HG03025 (cell line): ENCODE data around the gene OR10A3.

ENCODE experiments used
- ATAC-seq: cut with Tn5 transposase; IDR thresholded peaks from one replicate; pipeline ENCODE4 v1.9.1; 2021; ENCODE audit warnings: mild to moderate bottlenecking, moderate library complexity; ENCODE audit not compliant: unreplicated experiment, low FRiP score

OR10A3 gene

DNA sequence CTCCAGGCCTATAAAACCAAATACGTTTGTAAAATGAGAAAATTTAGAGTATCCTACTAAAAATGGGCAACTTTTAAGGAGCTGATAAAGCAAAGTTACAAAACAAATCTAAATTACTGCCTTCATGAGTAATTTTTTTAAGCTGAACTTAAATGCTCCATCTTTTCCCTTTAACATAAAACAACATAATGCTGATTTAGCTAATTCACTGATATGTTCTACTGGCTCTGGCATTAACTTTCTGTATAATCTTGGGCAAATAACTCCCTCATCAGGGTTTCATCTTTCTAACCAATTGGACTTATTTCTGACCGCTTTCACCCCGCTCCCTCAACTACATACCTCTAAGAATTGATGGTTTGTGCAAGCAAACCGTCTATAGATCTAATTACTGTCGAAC lies 362 bp downstream of the OR10A3 start:
- ATAC-seq = no peak

DNA sequence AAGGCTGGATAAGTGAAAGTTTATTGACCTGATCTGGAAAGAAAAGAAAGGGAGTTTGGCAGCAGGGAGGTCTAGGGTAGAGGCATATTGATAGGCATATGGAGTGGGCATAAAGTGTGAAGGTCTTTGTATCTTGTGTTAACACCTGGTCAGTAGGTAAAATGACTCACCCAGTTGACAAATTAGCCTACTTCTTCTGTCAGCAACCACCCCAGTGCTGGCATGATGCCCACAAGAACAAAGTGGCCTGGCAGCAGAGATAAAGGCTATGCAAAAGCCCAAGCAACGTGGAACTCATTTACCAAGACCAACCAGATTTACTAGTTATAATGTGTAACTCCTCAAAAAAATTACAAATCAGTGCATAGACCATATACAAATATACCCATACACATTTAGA lies 4.9 kb downstream of the OR10A3 start:
- ATAC-seq = no peak

DNA sequence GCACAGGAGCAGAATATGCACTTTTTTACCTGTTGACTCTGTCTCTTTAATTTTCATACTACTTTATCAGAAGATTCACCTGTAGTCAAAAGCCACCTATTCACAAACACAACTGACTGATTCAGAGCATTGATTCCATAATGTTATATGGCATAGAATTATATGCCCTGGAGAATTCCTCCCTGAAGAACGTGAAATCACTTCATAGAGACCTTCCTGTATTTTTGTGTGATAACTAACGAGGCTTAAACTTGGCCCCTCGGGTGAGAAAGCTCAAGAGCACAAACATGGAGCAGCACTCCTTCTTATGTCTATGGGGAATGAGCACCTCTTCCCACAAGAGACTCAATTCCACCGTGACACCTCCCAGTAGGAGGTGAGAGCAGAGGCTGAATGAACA lies 10.3 kb downstream of the OR10A3 start, which contains the start of gene OR10A6:
Gene OR10A6 (minus strand): TSS at position 101 of the 400 bp plus-strand sequence. CDS start 2,606 bp downstream, outside the sequence.
- ATAC-seq = no peak

DNA sequence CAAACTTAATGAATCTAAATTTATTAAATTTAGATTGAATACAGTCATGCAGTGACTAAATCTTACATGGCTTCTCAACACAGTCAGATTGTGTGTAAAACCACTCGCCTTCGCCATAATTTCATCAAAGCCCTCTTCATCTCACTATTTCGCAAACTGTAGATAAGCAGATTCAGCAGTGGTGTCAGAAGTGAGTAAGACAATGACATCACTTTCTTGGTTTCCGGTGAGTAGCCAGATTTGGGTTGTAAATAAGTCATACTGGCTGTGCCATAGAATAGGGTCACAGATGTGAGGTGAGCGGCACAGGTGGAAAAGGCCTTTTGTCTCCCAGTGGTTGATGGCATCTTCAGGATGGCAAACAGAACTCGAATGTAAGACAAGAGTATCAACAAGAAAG lies 13.9 kb downstream of the OR10A3 start:
- no peak for ATAC-seq

DNA sequence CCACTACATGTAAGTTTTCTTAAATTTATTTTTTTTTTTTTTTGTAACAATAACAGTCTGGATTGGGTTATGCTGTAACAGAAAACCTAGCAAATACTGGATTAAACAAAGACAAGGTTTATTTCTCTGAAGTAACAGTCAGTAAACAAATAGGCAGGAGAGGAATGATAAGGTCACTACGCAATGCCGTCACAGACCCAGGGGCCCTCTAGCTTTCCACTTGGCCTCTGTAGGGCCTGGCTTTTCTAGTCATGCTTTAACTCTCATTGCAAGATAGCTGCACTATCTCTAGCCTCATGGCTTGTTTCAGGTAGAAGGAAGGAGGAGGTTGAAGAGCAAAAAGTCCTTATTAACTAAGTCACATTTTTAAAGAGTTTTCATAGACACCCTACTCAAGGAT lies 17.0 kb downstream of the OR10A3 start:
- no peak for ATAC-seq

DNA sequence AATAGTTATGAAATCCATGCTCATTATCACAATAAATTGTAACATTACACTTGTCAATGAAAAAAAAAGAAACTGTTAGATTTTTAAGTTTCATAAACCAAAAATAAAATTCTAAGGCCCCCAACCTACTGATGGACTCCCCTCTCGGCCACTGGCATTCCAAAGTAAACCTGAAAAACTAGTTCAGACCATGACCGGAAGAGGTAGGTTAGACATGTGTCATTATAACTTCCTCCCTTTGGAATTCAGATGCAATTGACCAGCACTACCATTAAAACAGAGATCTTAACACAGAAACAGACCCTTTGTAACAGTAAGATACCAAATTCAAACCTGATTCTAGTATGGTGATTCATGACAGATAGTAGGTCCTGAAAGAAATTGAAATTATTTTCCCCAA lies 23.4 kb downstream of the OR10A3 start:
- ATAC-seq = no peak

DNA sequence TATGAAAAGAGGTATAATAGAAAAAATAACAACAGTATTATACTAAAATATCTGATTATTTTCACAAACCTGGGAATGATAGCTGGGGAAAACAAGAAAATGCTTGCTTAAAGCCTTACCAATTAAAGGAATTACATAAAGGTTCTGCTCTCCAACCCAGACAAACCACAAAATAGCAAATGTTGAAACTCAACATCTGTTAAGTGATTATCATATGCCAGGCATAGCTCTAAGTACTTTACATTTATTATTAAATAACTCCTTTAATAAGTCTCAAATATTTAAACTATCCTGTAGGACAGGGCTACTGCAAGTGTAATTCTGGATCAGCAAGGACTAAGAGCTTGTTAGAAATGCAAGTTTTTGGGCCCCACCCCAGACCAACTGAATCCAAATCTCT lies 30.5 kb downstream of the OR10A3 start:
- ATAC-seq = no peak

DNA sequence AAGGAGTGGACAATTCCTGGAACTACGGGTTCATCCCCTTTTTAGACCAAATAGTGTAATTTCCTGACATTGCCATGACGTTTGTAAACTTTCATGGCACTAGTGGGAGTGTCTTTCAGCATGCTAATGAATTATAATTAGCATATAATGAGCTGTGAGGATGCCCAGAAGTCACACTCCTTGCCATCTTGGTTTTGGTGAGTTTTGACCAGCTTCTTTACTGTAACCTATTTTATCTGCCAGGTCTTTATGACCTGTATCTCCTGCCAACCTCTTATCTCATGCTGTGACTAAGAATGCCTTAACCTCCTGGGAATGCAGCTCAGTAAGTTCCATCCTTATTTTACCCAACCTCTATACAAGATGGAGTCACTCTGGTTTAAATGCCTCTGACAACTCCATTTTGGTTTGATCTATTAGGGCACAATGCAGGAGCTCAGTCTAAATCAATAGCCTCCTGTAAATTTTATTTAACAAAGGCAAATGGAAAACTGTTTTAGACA lies 31.2 kb downstream of the OR10A3 start:
- ATAC-seq = no peak

DNA sequence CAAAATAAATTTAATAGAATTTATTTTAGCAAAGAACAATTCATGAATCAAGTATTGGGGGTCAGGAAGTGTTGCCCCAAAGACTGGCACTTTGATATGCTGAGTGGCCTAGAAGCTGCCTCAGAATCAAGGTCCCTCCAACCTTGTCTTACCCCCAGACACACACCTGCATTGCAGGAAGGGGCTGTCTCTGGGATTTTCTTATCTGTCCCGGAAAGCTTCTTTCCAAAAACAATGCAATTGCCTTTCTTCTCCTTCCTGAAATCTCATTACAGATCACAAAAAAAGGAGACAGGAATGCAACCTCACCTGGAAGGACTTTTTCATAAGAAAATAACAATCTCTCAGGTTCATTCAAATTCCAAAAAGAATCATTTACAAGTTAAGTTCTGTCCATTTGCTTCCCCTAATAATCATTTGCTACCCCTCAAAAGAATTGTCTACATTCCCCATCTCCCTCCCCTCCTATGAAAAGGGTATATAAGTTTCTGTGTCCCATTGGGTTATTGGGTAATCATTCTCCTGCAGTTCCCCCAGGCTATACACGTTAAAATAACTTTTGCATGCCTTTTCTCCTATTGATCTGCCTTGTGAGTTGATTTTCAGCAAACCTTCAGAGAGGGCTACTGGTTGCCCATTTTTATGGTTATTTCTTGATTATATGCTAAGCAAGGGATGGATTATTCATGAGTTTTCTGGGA lies 31.8 kb downstream of the OR10A3 start:
- no peak for ATAC-seq

DNA sequence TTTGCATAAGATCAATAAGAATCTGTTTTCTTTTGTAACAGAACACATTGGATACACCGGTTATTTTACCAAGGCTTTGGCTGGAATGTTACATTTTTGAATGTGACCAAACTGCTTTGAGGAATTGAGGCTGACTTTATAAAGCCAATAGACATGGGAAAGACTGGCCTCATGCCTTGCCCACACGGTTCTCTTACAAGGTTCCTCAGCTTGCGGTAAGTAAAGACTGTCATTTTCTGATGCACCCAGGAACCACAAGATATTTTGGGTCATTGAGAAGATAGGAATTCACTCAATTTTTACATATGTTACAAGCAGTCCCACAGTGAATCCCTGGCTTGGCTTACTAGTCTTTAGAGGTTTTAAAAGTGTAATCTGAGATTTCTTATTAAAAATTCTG lies 34.4 kb downstream of the OR10A3 start:
- no peak for ATAC-seq

DNA sequence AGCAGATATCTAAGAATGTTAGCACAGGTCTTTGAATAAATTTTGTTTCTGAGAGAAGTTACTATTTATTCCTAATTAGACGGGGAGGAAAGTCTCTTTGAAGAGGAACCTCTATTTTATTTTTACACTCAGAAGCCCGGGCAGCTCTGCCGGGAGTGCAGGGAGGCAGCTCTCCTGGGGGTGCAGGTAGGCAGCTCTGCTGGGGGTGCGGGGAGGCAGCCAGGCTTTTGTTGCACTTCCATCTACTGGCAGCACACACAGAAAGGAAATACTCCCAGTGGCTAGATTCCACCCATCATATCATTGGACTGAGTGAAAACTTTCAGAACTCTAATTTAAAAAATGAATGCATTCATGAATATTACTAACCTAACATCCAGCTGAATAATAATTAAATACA lies 35.0 kb downstream of the OR10A3 start:
- no peak for ATAC-seq

DNA sequence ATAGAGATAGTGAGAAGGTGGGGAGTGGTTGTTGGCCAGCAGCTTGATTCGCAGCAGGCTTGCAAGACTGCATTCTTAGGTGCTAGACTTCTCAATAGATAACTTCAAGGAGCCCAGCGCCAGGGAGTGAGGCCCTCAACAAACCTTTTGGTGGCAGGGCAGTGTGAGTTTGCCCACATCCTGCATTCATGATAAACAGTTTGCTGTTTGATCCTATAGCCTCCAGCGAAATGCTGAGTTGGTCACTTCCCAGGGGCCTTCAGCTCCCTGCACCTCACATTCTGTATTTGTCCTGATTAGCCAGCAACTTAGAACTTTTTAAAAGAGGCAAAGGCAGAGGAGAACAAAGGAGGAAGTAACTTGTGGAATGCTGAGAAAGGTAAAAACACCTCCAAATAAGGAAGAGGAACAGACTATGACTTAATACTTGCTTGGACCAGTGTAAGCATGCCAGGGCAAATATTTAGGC lies 35.5 kb downstream of the OR10A3 start:
- ATAC-seq = no peak

DNA sequence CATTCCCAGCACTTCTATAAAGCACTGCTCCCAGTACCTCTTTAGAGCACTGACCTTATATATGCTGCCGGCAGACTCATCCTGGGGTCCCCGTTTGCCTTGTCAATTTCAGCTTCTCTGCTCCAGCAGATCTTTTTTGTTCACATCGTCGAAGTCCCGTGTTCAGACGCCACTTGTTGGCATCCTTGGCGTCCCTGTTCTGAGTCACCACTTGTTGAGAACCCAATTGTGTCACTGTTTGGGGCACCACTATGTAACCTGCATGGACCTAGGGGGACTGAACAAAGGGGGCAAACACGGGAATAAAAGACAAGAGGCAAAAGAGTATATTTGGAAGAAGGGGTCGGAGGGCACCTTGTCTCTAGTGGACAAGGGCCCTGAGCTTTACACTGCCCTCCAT lies 36.0 kb downstream of the OR10A3 start:
- no peak for ATAC-seq

DNA sequence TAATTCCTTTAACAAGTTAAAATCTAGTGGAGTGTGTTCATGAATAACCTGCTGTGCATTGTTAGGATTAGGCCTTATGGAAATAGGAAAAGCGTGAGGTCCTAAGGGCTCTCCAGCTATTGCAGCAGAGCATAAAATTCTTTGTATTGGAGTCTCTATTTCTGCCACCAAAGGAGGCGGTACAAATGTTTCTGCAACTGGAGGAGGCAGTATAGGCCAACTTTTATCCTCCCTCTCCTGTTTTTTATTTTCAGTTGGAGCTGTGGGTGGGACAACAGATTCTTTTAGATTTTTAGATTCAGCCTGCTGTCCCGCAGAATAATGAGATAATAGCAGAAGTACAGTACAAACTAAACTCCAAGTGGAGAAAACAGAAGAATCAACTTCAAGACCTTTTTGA lies 36.6 kb downstream of the OR10A3 start:
- ATAC-seq = no peak

DNA sequence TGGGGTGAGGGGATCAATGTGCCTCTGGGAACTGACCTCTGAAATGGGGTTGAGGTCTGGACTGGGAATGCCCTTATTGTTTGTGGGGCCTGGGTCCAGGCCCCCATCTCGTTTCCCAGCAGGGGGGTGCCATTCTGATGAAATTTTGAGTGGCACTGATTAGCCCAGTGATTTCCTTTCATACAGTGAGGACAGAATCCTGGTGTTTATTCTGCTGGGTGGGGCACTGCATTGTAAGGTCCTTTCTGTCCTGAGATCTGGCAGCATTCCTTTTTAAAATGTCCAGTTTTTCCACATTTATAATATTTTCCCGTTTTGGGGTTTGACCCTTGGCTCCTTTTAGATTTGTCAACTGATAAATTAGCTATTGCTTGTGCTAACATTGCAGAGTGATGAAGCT lies 37.6 kb downstream of the OR10A3 start:
- ATAC-seq = no peak

DNA sequence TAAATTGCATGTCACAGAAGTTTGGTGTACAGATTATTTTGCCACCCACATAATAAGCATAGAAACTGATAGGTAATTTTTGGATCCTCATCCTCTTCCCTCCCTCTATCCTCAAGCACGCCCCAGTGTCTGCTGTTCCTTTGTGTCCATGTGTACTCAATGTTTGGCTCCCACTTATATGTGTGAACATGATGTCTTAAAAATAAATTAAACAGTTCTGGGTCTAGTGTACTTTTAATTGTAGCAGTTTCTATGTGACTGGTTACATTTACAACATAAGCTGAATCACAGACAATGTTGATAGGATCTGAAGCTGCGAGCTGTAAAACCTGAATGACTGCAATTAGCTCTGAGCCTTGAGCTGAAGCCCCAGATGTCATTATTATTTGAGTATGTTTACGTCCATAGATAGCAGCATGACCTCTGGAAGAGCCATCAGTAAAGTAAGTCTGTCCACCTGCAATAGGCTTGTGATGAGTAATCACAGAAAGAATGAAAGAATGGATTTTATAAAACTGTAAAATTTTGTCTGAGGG lies 40.1 kb downstream of the OR10A3 start:
- no peak for ATAC-seq

DNA sequence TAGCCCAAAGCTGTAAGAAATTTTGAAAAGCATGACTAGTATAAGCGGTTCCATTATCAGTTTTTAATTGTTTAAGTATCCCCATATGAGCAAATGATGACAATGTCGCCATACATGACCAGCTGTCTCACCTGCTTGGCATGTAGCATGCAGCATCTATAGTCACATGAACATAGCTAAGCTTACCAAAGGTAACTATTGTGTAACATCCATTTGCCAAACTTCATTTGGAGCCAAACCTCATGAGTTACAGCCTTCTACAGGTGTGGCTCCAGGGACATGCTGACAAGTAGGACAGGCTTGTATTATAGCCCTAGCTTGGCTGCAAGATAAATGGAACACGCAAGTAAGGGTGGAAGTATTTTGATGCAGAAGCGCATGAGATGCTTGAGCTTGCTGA lies 40.8 kb downstream of the OR10A3 start:
- ATAC-seq = no peak

DNA sequence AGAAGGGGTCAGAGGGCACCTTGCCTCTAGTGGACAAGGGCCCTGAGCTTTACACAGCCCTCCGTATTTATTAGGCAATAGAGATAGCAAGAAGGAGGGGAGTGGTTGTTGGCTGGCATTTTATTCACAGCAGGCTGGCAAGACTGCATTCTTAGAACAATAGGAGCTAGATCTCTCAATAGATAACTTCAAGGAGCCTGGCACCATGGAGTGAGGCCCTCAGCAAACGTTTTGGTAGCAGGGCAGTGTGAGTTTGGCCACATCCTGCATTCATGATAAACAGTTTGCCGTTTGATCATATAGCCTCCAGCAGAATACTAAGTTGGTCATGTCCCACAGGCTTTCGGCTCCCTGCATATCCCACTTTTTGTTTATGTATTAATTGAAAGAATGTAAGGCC lies 42.1 kb downstream of the OR10A3 start:
- no peak for ATAC-seq

DNA sequence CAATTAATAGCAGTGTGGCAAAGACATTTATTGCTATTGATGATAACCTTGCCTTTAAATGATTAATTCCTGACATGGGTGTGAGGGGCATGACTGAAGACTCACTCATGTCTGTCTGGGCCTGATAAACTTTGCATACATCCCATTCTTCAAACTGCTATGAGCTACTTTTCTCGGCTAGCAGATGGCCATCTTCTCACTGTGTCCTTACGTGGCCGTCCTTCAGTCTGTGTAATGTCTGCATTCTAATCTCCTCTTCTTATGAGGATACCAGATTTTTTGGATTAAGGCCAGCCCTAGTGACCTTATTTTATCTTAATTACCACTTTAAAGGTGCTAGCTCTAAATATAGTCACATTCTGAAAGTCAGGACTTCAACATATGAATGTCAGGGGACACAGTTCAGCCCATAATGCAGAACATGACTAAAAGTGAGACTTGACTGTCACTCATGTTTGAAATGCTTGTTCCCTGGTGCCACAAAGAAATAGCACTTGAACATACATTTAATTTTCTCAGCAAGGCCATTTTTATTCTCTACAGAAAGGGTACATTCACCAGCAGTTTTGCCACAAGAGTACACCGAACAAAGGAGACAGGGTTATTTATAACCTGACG lies 42.7 kb downstream of the OR10A3 start:
- ATAC-seq = no peak

DNA sequence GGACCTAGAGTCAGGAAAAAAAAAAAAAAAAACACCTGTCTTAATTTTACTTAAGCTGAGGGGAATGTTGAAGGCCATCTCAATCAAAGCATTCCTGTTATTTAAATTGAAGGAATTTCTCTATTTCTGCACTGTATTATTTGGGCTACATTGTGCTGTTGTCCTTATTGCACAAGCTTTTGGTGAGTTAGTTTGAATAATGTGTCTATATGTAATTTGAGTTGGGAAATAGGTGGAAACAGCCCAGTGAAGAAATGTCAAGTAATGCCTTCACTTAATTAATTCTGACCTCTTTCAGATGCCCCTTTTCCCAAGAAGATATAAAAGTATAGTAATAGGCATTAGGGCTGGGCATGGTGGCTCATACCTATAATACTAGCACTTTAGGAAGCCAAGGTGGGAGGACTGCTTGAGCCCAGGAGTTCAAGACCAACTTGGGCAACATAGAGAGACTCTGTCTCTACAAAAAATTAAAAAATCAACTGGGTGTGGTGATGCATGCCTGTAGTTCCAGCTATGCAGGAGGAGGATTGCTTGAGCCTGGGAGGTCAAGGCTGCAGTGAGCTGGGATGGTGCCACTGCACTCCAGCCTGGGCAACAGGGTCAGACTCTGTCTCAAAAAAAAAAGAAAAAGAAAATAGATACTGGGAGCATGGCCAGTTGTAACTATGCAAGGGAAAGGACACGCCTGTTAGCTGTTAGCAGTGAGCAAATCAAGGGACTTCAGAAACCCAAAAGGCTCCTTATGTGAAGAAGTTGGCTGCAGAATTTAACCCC lies 45.3 kb downstream of the OR10A3 start:
- no peak for ATAC-seq

DNA sequence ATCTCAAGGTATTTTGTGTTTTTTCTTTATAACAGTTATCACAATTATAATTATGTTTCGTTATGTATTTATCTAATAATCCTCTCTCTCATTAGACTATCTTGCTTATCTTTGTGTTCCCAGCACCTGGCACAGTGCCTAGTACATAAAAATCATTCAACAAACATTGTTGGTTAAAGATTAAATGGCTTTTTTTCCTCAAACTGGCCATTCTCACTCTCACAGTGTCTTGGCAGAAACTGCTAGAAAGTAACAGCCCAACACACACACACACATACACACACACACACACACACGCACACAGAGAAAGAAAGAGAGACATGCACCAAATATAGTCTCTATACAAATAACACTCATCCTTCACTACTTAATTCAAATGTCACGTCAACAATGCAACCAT lies 47.3 kb downstream of the OR10A3 start:
- ATAC-seq = no peak
